ENCODE data around the gene TMEM147. TPM values are rescaled to one million over a fixed set of nuclear protein-coding genes. Genes with fewer than 3 reads are reported as not detected.

The TMEM147 gene
- total RNA-seq, 2 experiments from 2014 or later: 20.3 to 22.0 TPM

DNA sequence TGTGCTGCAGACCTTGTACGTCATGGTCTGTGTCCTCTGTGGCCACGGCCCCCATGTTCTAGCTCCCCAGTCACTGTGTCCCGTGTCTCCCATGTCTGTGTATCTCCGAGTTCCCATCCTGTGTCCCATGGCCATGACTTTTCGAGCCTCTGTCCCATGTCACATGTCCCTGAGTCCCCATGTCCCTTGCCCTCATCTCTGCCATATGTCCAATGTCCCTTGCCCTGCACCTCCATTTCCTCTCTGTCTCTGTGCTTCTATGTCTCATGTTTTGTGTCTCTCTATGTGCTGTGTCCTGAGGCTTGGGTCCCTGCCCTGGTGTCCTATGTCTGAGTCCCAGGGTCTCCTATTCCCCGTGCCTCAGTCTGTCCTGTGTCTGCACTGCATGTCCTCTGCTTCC is 16.0 kb downstream of the TMEM147 start:
- TF ChIP-seq, protein P1, sequence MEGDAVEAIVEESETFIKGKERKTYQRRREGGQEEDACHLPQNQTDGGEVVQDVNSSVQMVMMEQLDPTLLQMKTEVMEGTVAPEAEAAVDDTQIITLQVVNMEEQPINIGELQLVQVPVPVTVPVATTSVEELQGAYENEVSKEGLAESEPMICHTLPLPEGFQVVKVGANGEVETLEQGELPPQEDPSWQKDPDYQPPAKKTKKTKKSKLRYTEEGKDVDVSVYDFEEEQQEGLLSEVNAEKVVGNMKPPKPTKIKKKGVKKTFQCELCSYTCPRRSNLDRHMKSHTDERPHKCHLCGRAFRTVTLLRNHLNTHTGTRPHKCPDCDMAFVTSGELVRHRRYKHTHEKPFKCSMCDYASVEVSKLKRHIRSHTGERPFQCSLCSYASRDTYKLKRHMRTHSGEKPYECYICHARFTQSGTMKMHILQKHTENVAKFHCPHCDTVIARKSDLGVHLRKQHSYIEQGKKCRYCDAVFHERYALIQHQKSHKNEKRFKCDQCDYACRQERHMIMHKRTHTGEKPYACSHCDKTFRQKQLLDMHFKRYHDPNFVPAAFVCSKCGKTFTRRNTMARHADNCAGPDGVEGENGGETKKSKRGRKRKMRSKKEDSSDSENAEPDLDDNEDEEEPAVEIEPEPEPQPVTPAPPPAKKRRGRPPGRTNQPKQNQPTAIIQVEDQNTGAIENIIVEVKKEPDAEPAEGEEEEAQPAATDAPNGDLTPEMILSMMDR (IDR thresholded peaks at IDR 0.05): no peak
- no peak for ATAC-seq (ENCODE audit: poor library complexity)
- peaks cover 15 to 36% of the 10 kb centered on the region in 2 experiments for H3K27me3 ChIP-seq (ENCODE audit: control insufficient read depth in 1 of 2, insufficient read depth in 2 of 2, low read length in 2 of 2)

DNA sequence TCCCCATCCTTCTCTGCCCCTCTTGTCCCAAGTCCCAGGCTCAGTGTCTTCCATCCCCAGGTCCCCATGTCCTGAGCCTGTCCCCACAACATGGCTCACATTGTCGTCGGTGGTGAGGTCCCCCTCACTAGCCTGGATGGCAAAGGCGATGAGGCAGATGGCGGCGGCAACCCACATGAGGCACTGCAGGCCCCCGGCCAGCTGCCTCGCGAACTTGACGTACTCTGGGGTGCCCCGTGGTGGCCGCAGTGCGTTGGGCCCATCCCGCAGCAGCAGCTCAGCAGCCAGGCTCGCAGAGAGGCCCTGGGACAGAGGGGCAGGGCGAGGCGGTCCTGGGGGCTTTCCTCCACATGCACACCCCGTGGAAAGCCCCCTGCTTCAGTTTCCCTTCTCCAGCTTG is 16.9 kb downstream of the TMEM147 start:
- no peak overlapping the region for H3K4me3 ChIP-seq (ENCODE audit: low read length)
- CTCF ChIA-PET: no interaction called here
- ATAC-seq (ENCODE audit: poor library complexity) (no peak), DNase-seq (no peak)
- no peaks in the 10 kb centered on the region for H3K9me3 Mint-ChIP-seq
- intact Hi-C loops (cut with DNase I, micrococcal nuclease): loop anchor here in 1 of 2 experiments (10.0 kb wide), 1 partner anchor 112 kb away; no protein-coding TSS in a partner anchor
- H3K36me3 Mint-ChIP-seq (ENCODE audit: low read depth): no peaks in the 10 kb centered on the region
- H3K4me1 ChIP-seq (ENCODE audit: insufficient read depth, low read length): peaks cover 17% of the 10 kb centered on the region
- peaks cover 11% of the 10 kb centered on the region for H3K4me1 Mint-ChIP-seq (ENCODE audit: low read depth)
- POLR2A ChIA-PET: no interaction called here
- H3K27ac ChIP-seq (ENCODE audit: low read depth in 1 of 2, low read length in 2 of 2): no peak overlapping the region
- H3K4me3 Mint-ChIP-seq: no peak overlapping the region
- no peaks in the 10 kb centered on the region for H3K36me3 ChIP-seq (ENCODE audit: insufficient read depth, low read length)
- H3K27ac Mint-ChIP-seq: no peak overlapping the region
- peaks cover 0 to 16% of the 10 kb centered on the region in 2 experiments for H3K9me3 ChIP-seq (ENCODE audit: control insufficient read depth in 1 of 2, insufficient read depth in 1 of 2, low read length in 2 of 2)
- H3K27me3 ChIP-seq (ENCODE audit: control insufficient read depth in 1 of 2, insufficient read depth in 2 of 2, low read length in 2 of 2): peaks cover 15 to 36% of the 10 kb centered on the region in 2 experiments
- TF ChIP-seq, protein P1 (IDR thresholded peaks at IDR 0.05): no peak
- peaks cover 76% of the 10 kb centered on the region for H3K27me3 Mint-ChIP-seq

More for the DNA sequence above, 16.0 kb downstream of the TMEM147 start:
- ChIA-PET CTCF (no interaction called here), POLR2A (no interaction called here)
- Histone ChIP-seq H3K4me3 (ENCODE audit: low read length) (no peak overlapping the region), H3K36me3 (ENCODE audit: insufficient read depth, low read length) (no peaks in the 10 kb centered on the region), H3K9me3 (ENCODE audit: control insufficient read depth in 1 of 2, insufficient read depth in 1 of 2, low read length in 2 of 2) (peaks cover 0 to 16% of the 10 kb centered on the region in 2 experiments), H3K4me1 (ENCODE audit: insufficient read depth, low read length) (peaks cover 17% of the 10 kb centered on the region), H3K27ac (ENCODE audit: low read depth in 1 of 2, low read length in 2 of 2) (no peak overlapping the region)
- Mint-ChIP-seq H3K27me3 (peaks cover 73% of the 10 kb centered on the region), H3K9me3 (no peaks in the 10 kb centered on the region), H3K4me3 (no peak overlapping the region), H3K4me1 (ENCODE audit: low read depth) (peaks cover 15% of the 10 kb centered on the region), H3K36me3 (ENCODE audit: low read depth) (no peaks in the 10 kb centered on the region), H3K27ac (no peak overlapping the region)
- peak in 1 of 14 experiments; percentile 6 for DNase-seq
- intact Hi-C loops (cut with DNase I, micrococcal nuclease): loop anchor here in 1 of 2 experiments (10.0 kb wide), 1 partner anchor 113 kb away; no protein-coding TSS in a partner anchor

DNA sequence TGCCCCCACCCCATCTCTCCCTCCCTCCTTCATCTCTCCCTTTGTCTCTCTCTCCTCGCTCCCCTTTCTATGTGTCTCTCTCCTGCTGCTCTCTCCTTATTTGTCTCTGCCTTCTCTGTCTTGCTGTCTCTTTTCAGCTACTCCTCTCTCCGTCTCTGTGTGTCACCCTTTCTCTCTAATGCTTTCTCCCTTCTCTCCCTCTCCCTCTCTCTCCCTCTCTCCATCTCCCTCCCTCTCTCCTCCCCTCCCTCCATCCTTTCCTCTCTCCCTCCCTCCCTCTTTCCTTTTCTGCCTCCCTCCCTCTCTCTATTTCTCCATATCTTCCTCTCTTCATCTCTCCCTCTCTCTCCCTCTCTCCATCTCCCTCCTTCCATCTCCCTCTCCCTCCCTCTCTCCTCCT is 17.4 kb downstream of the TMEM147 start:
- H3K4me3 ChIP-seq (ENCODE audit: low read length): no peak overlapping the region
- H3K4me1 Mint-ChIP-seq (ENCODE audit: low read depth): peaks cover 9% of the 10 kb centered on the region
- ChIA-PET POLR2A (no interaction called here), CTCF (no interaction called here)
- H3K27ac ChIP-seq (ENCODE audit: low read depth in 1 of 2, low read length in 2 of 2): no peak overlapping the region
- H3K9me3 Mint-ChIP-seq: no peaks in the 10 kb centered on the region
- DNase-seq (no peak), ATAC-seq (ENCODE audit: poor library complexity) (no peak)
- H3K36me3 Mint-ChIP-seq (ENCODE audit: low read depth): no peaks in the 10 kb centered on the region
- peaks cover 74% of the 10 kb centered on the region for H3K27me3 Mint-ChIP-seq
- H3K27ac Mint-ChIP-seq: no peak overlapping the region
- H3K36me3 ChIP-seq (ENCODE audit: insufficient read depth, low read length): no peaks in the 10 kb centered on the region
- intact Hi-C loops (cut with DNase I, micrococcal nuclease): loop anchor here in 1 of 2 experiments (10.0 kb wide), 1 partner anchor 112 kb away; no protein-coding TSS in a partner anchor
- peaks cover 14% of the 10 kb centered on the region for H3K4me1 ChIP-seq (ENCODE audit: insufficient read depth, low read length)
- TF ChIP-seq, protein P1 (IDR thresholded peaks at IDR 0.05): no peak
- peaks cover 0 to 16% of the 10 kb centered on the region in 2 experiments for H3K9me3 ChIP-seq (ENCODE audit: control insufficient read depth in 1 of 2, insufficient read depth in 1 of 2, low read length in 2 of 2)
- H3K4me3 Mint-ChIP-seq: no peak overlapping the region
- peaks cover 15 to 36% of the 10 kb centered on the region in 2 experiments for H3K27me3 ChIP-seq (ENCODE audit: control insufficient read depth in 1 of 2, insufficient read depth in 2 of 2, low read length in 2 of 2)
